GM12892 (cell line): ENCODE results near the gene TCEAL5.
"Not testable (repeated sequence)": the region's sequence is repeated elsewhere in the genome, so short reads cannot be mapped to it uniquely, and the experiment has no call there.

Experiments used
- POLR2A ChIP-seq: IDR thresholded peaks from 2 replicates; pipeline ENCODE4 v1.6.1; 2011; ENCODE audit warnings: low read depth, low read length, control low read depth
- POLR2AphosphoS5 ChIP-seq: IDR thresholded peaks from 2 replicates; pipeline ENCODE4 v1.6.1; 2011; ENCODE audit warnings: low read depth, low read length, control low read depth
- TAF1 ChIP-seq: IDR thresholded peaks from 2 replicates; pipeline ENCODE4 v1.6.1; 2011; ENCODE audit warnings: low read depth, mild to moderate bottlenecking, control low read depth, low read length, borderline replicate concordance

GRCh38 chrX:103235608-103236007 is 40.9 kb downstream of the TCEAL5 start:
- not testable (repeated sequence) for TF ChIP-seq POLR2A, POLR2AphosphoS5, TAF1
